Mesothelial cell of epicardium (in vitro differentiated cells): ENCODE data around the gene HOXA2. TPM values are rescaled to one million over a fixed set of nuclear protein-coding genes. Genes with fewer than 3 reads are reported as not detected.

Experiments
- DNase-seq, 2 experiments: peaks; one replicate each; pipeline ENCODE4 v3.0.0; 2021; ENCODE audit warnings: low spot score in 2 of 2; ENCODE audit not compliant: unreplicated experiment in 2 of 2
- H3K27ac Mint-ChIP-seq: 2 replicates; pipeline ENCODE4 v1.8.0; 2021; ENCODE audit warnings: mixed read lengths
- H3K27me3 Mint-ChIP-seq: 2 replicates; pipeline ENCODE4 v1.8.0; 2021; ENCODE audit warnings: low read depth, mixed read lengths
- H3K36me3 Mint-ChIP-seq: 2 replicates; pipeline ENCODE4 v1.8.0; 2021; ENCODE audit warnings: mixed read lengths
- H3K4me1 Mint-ChIP-seq: 2 replicates; pipeline ENCODE4 v1.8.0; 2021; ENCODE audit warnings: mixed read lengths
- H3K4me3 Mint-ChIP-seq: 2 replicates; pipeline ENCODE4 v1.8.0; 2021; ENCODE audit warnings: mild to moderate bottlenecking, moderate library complexity, mixed read lengths
- H3K9me3 Mint-ChIP-seq: 2 replicates; pipeline ENCODE4 v1.8.0; 2021; ENCODE audit warnings: mixed read lengths
- total RNA-seq: library from RNA; stranded (reverse); gene quantifications from 3 replicates; pipeline ENCODE4 v1.2.1, GENCODE V29; 2021
- TF ChIP-seq, protein P1 (sequence below): fragments of 200-600 bp; sonication (generic); IDR thresholded peaks from one replicate; pipeline ENCODE4 v1.5.0; 2021; ENCODE audit warnings: antibody characterized with exemption; ENCODE audit not compliant: unreplicated experiment

The HOXA2 gene
- total RNA-seq, 1 donor from 2014 or later = 33.9 TPM

DNA sequence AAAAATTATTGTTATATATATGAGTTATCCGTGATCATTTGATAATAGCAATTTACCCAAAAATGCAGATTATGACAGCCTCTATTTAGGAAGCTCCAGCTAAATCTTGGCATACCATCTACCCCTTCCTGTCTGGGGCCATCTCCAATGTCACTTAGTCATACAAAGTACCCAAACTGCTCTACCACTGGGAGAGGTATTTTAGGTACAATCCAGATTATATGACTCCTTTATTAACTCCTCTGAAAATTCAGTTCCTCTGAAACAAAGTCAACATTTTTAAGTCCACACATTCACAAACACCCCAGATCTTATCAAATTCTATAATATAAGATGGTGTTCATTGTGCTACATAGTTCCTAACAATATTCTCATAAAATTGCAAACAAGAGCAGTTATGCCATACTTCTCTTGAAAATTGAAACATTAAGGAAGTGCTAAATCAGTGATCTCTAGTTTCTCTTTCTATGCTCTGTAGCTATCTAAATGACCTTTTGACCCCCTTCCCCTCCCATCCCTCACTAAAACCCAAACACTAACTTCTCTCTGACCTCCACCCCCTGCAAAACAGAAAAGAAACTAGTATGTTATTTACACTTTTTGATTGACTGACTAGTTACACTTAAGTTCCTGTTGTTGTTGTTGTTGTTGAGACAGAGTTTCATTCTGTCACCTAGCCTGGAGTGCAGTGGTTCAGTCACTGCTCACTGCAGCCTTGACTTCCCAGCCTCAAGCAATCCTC lies 23.1 kb downstream of the HOXA2 start:
- Mint-ChIP-seq H3K4me1 (peaks cover 34% of the 10 kb centered on the region), H3K27me3 (no peaks in the 10 kb centered on the region), H3K27ac (peak overlapping the region; percentile 40), H3K36me3 (no peaks in the 10 kb centered on the region), H3K9me3 (peaks cover 8% of the 10 kb centered on the region), H3K4me3 (no peak overlapping the region)
- TF ChIP-seq, protein P1, sequence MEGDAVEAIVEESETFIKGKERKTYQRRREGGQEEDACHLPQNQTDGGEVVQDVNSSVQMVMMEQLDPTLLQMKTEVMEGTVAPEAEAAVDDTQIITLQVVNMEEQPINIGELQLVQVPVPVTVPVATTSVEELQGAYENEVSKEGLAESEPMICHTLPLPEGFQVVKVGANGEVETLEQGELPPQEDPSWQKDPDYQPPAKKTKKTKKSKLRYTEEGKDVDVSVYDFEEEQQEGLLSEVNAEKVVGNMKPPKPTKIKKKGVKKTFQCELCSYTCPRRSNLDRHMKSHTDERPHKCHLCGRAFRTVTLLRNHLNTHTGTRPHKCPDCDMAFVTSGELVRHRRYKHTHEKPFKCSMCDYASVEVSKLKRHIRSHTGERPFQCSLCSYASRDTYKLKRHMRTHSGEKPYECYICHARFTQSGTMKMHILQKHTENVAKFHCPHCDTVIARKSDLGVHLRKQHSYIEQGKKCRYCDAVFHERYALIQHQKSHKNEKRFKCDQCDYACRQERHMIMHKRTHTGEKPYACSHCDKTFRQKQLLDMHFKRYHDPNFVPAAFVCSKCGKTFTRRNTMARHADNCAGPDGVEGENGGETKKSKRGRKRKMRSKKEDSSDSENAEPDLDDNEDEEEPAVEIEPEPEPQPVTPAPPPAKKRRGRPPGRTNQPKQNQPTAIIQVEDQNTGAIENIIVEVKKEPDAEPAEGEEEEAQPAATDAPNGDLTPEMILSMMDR = no peak
- DNase-seq = no peak

DNA sequence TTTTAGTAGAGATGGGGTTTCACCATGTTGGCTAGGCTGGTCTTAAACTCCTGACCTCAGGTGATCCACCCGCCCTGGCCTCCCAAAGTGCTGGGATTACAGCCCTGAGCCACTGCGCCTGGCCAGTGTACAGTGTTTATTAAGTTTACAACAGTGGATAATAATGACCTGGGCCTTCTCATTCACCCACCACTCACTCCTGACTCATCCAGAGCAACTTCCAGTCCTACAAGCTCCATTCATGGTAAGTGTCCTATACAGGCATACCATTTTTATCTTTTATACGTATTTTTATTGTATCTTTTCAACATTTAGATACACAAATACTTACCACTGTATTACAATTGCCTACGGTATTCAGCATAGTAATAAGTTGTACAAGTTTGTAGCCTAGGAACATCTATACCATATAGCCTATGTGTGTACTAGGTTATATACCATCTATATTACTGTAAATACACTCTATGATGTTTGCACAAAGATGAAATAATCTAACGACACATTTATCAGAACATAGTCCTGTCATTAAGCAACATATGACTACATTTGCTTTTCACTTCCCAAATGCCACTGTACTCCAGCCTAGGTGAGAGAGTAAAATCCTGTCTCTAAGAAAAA lies 23.8 kb downstream of the HOXA2 start:
- no peaks in the 10 kb centered on the region for H3K36me3 Mint-ChIP-seq
- H3K4me1 Mint-ChIP-seq = peaks cover 34% of the 10 kb centered on the region
- H3K9me3 Mint-ChIP-seq = peaks cover 8% of the 10 kb centered on the region
- DNase-seq = no peak
- H3K27me3 Mint-ChIP-seq = no peaks in the 10 kb centered on the region
- TF ChIP-seq, protein P1 = no peak
- H3K4me3 Mint-ChIP-seq = no peak overlapping the region
- no peak overlapping the region for H3K27ac Mint-ChIP-seq

DNA sequence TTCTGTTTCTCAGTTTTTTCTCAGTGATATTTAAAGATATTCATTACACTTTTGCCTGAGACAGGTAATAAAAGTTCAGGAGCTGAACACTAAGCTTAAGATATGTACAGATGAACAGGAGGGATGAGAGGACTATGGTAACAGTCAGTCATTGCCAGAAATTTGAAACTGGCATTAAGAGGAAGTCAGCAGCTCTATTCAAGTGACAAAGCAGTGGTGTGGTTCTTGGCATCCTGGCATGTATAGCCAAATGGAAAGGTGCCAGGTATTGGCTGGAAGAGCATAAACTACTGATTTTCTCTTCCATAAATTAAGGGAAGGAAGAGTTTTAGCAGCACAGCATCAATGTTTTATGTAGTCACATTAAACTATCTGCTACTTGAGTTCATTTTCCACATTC lies 29.4 kb downstream of the HOXA2 start:
- H3K36me3 Mint-ChIP-seq = no peaks in the 10 kb centered on the region

DNA sequence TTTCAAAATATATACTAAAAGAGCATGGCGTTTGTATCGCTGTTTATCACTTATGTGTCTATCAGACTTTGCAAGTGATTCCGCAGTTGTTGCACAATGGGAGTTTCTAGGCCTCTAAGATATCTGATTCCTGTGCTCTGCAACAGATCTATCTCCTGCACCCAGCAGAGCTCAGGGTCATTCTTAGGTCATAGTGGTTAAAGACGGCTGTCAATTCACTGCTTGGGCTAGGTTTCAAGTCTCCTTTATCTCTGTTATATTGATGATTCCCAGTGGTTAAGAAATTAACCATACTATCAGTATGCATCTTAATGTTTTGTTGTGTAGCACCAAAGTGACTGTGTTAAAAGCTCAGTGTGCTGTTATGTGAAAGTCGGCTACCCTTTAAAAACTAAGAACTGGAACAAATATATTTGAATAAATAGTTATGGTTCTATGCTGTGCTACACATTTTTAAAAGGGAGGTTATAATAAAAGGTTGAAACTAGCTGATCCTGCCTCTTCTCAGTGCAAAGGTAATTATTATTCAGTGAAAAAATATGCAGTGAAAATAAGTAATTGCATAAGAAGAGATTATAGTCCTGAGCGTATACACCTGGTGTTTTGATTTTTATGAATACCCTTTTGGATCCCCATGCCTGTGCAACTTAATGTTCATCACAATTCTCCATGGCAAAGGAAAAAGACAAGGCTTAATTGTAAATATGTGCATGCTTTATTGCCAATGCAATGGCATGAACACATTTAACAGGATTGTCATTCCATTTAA lies 30.7 kb downstream of the HOXA2 start:
- Mint-ChIP-seq H3K27me3 (no peaks in the 10 kb centered on the region), H3K36me3 (no peaks in the 10 kb centered on the region), H3K27ac (peak overlapping the region; percentile 57), H3K4me3 (no peak overlapping the region), H3K4me1 (peaks cover 27% of the 10 kb centered on the region), H3K9me3 (peaks cover 8% of the 10 kb centered on the region)
- TF ChIP-seq, protein P1 = no peak
- DNase-seq = no peak

More for the DNA sequence above, 29.4 kb downstream of the HOXA2 start:
- peaks cover 23% of the 10 kb centered on the region for H3K4me1 Mint-ChIP-seq
- peaks cover 8% of the 10 kb centered on the region for H3K9me3 Mint-ChIP-seq
- no peak overlapping the region for H3K4me3 Mint-ChIP-seq
- no peak for DNase-seq
- H3K27ac Mint-ChIP-seq = peak overlapping the region; percentile 57
- H3K27me3 Mint-ChIP-seq = no peaks in the 10 kb centered on the region
- TF ChIP-seq, protein P1 = no peak

DNA sequence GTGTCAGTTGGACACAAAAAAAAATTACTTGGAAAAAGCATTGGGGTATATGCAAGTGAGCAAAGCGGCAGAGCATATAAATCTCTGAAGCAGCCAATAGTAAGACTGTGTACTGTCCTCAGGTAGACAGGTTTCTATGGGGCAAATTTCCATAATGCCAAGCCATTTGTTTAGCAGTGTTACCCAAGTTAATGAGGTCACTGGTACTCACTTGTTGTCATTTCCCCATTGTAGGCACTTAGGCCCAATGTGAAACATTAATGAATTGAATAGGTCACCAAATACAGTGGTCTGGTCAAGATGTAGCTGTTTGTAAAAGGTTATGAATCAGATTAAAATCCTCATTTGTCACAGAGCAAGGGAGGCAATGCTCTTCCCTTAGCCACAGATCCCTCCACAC lies 34.2 kb downstream of the HOXA2 start:
- TF ChIP-seq, protein P1 = no peak
- H3K36me3 Mint-ChIP-seq = no peaks in the 10 kb centered on the region
- no peak for DNase-seq
- H3K4me3 Mint-ChIP-seq = no peak overlapping the region
- H3K9me3 Mint-ChIP-seq = no peaks in the 10 kb centered on the region
- no peak overlapping the region for H3K27ac Mint-ChIP-seq
- H3K27me3 Mint-ChIP-seq = no peaks in the 10 kb centered on the region
- H3K4me1 Mint-ChIP-seq = peaks cover 37% of the 10 kb centered on the region
